Epithelial cell of proximal tubule (primary cell): ENCODE measurements around the gene DPYD. TPM values are rescaled to one million over a fixed set of nuclear protein-coding genes. Genes with fewer than 3 reads are reported as not detected.

Source experiments
- DNase-seq: peaks from one replicate; pipeline ENCODE4 v3.0.0-alpha.2; 2011; ENCODE audit warnings: low read depth
- H3K4me3 ChIP-seq: 2 replicates; pipeline ENCODE4 v1.5.1; 2011; ENCODE audit warnings: low read depth, mild to moderate bottlenecking, low read length
- total RNA-seq: library from RNA; depleted of rRNA; stranded (reverse); fragments of >200 nt; gene quantifications from 2 replicates; pipeline ENCODE4 v1.2.3, GENCODE V29; 2015
- TF ChIP-seq, protein P1 (sequence below): conservative IDR thresholded peaks from 2 replicates; pipeline ENCODE4 v1.5.1; 2012; ENCODE audit warnings: low read depth, mild to moderate bottlenecking, low read length

The DPYD gene
- total RNA-seq, 1 donor from 2014 or later = 5.1 TPM

DNA sequence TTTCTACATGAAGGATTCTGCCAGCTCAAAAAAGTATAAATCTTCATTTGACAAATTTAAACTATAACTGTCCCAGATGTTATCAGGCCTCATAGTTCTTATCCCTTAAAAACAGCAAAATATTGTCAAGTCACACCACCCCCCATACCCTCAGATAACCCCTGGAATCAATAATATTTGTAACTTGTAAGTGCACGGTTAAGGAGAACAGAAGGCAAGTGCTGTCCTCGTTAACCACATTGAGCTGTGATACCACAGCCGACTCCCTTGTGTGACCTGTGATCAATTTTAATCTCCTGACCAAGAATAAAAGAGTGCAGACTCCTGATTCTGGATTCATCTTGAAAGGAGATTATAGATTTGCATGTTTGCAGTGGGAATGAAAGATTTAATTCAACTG, 310.7 kb downstream of the DPYD start:
- no peak for DNase-seq
- TF ChIP-seq, protein P1, sequence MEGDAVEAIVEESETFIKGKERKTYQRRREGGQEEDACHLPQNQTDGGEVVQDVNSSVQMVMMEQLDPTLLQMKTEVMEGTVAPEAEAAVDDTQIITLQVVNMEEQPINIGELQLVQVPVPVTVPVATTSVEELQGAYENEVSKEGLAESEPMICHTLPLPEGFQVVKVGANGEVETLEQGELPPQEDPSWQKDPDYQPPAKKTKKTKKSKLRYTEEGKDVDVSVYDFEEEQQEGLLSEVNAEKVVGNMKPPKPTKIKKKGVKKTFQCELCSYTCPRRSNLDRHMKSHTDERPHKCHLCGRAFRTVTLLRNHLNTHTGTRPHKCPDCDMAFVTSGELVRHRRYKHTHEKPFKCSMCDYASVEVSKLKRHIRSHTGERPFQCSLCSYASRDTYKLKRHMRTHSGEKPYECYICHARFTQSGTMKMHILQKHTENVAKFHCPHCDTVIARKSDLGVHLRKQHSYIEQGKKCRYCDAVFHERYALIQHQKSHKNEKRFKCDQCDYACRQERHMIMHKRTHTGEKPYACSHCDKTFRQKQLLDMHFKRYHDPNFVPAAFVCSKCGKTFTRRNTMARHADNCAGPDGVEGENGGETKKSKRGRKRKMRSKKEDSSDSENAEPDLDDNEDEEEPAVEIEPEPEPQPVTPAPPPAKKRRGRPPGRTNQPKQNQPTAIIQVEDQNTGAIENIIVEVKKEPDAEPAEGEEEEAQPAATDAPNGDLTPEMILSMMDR = no peak
- H3K4me3 ChIP-seq = no peak overlapping the region

DNA sequence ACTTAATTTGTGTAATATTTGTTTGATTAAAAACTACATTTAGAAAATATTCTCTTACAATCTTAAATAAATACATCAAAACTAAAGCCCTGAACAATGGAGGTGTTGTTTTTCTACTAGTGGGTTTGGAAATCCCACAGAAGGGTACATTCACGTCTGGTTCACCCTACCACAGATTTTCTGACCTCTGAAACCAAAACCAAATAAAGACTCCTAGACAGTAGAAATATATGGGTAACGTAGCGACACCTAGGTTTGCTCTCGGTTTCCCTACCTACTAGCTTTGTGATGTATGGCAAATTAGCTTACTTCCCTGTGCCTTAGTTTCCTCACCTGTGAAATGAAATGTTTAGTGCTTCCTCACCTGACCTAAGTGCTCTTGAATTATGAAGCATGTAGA, 312.6 kb downstream of the DPYD start:
- H3K4me3 ChIP-seq = no peak overlapping the region
- TF ChIP-seq, protein P1 = no peak
- DNase-seq = no peak

DNA sequence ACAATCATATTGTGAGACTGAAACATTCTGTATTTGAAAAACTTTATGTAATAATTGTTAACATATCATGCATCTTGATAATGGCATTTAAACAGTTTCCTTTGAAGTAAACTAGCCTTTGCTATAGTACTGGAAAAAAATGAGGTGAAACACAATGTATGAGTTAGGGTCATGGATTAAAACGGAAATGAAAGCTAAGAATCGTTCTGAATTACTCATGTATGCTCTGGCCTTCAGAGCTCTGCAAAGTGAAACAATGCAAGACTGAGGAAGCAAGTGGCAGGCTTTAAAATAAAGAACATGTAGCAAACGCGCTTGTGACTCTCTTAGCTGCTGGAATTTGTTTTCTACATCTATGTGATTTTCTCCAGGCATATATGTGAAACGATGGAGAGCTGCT, 317.1 kb downstream of the DPYD start:
- H3K4me3 ChIP-seq = no peak overlapping the region
- DNase-seq = no peak
- TF ChIP-seq, protein P1 = no peak

DNA sequence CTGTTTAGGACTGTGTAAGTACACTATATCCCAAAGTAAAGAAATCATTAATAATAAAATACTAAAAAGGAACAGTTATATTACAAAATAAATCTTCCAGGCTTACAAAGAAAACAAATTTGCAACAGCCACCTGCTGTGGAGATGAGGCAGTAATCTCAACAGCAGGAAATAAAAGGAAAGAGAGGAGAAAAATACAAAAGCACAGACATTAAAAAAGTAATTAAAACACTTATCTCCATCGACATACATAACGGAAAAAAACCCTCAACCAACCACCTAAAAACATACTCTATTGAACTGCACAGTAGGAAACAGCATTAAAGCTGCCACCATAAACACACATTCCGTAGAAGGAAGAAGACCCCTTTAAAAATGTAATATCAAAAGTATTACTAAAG, 317.6 kb downstream of the DPYD start:
- no peak for DNase-seq
- no peak overlapping the region for H3K4me3 ChIP-seq
- TF ChIP-seq, protein P1 = no peak

DNA sequence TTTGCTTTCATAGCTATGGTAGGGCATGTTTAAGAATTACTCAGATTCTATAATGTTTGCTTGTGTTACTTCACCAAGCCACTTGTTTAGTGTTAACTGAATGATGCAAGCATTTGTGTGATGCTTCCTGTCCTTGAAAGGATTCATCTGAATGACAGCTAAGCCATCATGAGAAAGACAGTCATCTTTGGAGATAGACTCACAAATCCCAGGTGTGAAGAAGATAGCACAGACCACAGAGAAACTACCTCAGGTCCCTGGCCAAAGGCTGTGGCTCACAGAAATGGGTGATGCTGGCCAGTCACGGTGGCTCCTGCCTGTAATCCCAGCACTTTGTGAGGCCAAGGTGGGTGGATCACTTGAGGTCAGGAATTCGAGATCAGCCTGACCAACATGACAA, 321.4 kb downstream of the DPYD start:
- no peak for DNase-seq
- TF ChIP-seq, protein P1 = no peak
- no peak overlapping the region for H3K4me3 ChIP-seq

DNA sequence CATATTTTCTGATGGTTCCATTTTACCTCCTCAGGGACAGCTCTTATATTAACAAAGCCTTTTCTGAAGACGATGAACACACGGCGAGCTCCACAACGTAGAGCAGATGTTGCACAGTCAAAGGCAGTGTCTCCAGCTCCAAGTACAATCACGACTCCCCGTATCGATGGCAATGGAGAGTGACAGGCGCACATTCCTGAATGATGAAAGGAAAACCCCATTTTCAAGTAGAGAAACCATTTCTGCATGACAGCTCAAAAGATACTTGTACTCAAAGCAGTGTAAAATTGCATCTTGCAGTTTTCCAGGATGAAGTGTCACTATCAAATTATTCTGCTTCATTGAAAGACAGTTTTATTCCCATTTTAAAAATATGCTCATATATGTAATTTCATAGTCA, 327.6 kb downstream of the DPYD start:
- DNase-seq = no peak
- H3K4me3 ChIP-seq = no peak overlapping the region
- TF ChIP-seq, protein P1 = no peak

DNA sequence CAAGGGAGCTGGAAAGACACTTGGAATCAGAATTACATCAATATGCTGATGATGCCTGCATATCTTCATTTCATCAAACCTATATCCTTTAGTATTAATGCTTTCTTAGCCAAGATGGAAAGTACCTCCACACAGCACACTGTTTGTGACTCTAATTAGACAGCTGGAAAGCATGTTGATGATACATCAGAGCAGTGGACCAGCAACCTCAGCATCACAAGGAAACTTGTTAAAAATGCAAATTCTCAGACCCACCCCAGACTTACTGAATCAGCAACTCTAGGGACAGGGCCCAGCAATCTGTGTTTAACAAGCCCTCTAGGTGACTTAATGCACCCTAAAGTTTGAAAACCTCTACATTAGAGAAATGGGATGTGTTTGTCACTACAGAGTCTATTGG, 332.1 kb downstream of the DPYD start:
- H3K4me3 ChIP-seq = no peak overlapping the region
- no peak for DNase-seq
- TF ChIP-seq, protein P1 = no peak
